LNCAP (cell line): ENCODE measurements around the gene CCDC3.

ENCODE experiments used
- CTCF ChIP-seq: fragments of 450-650 bp; IDR thresholded peaks from 2 replicates; pipeline ENCODE4 v1.5.1; 2017; ENCODE audit warnings: mild to moderate bottlenecking

The CCDC3 gene

GRCh38 chr10:12877150-12877549, 124.4 kb downstream of the CCDC3 start:
- no peak for TF ChIP-seq CTCF

GRCh38 chr10:12876266-12876665, 125.2 kb downstream of the CCDC3 start:
- TF ChIP-seq CTCF = no peak

GRCh38 chr10:12875100-12875499, 126.4 kb downstream of the CCDC3 start:
- TF ChIP-seq CTCF = no peak

- no peak for TF ChIP-seq CTCF
These were observed 127.0 kb downstream of the CCDC3 start for GRCh38 chr10:12874501-12874900.

GRCh38 chr10:12873172-12873571, 128.3 kb downstream of the CCDC3 start:
- TF ChIP-seq CTCF = no peak

- no peak for TF ChIP-seq CTCF
These were observed 128.9 kb downstream of the CCDC3 start for GRCh38 chr10:12872577-12872976.

GRCh38 chr10:12869427-12869826, 132.1 kb downstream of the CCDC3 start:
- no peak for TF ChIP-seq CTCF

- no peak for TF ChIP-seq CTCF
These were observed 133.3 kb downstream of the CCDC3 start for GRCh38 chr10:12868229-12868628.
